T-cell (primary cell): ENCODE results near the gene PIP5K1B. TPM values are rescaled to one million over a fixed set of nuclear protein-coding genes. Genes with fewer than 3 reads are reported as not detected.
"Not testable (repeated sequence)": the region's sequence is repeated elsewhere in the genome, so short reads cannot be mapped to it uniquely, and the experiment has no call there.

Experiments
- ATAC-seq, 4 experiments: fragments of 200-7000 bp in 3 of 4; fragments of 150-1000 bp in 1 of 4; cut with Tn5 transposase; replicated peaks in 1 of 4; 1 replicate in 3 of 4; 2 replicates in 1 of 4; pipeline ENCODE4 v1.10.0; 2021; ENCODE audit warnings: moderate library complexity in 3 of 4, mild to moderate bottlenecking in 2 of 4, moderate number of reproducible peaks in 1 of 4
- CTCF ChIA-PET, 2 donors: fragments of 300-600 bp; sonication (Branson Sonifier 250); formaldehyde crosslinking; loops; one replicate each; lab custom pipeline; 2022; ENCODE audit warnings: antibody characterized with exemption in 2 of 2; lab: Charles Lee
- POLR2A ChIA-PET, 2 donors: fragments of 300-600 bp; sonication (Branson Sonifier 250); formaldehyde crosslinking; loops; one replicate each; lab custom pipeline; 2022; ENCODE audit warnings: antibody characterized with exemption in 2 of 2; lab: Charles Lee
- DNase-seq, 35 experiments: peaks; one replicate each; pipeline versions ENCODE4 v3.0.0 to v3.0.0-alpha.2; 2013 to 2023
- H3K27ac ChIP-seq: one replicate; pipeline ENCODE4 v1.5.1; 2013; ENCODE audit warnings: low read length
- H3K27me3 ChIP-seq, 2 experiments: replicated peaks in 1 of 2; 1 replicate in 1 of 2; 2 replicates in 1 of 2; pipeline versions ENCODE4 v1.6.1 to v1.7.0; 2013; ENCODE audit warnings: low read length in 1 of 2, mixed read lengths in 1 of 2; ENCODE audit not compliant: control insufficient read depth in 2 of 2, insufficient read depth in 2 of 2; ENCODE audit errors: extremely low read depth in 1 of 2
- H3K36me3 ChIP-seq, 2 donors: 1 replicate in 1 of 2; 2 replicates in 1 of 2; pipeline versions ENCODE4 v1.6.1 to v1.7.0; 2013; ENCODE audit warnings: low read length in 1 of 2; ENCODE audit not compliant: control insufficient read depth in 2 of 2, insufficient read depth in 1 of 2; ENCODE audit errors: extremely low read depth in 1 of 2
- H3K4me1 ChIP-seq, 2 experiments: 1 replicate in 1 of 2; 2 replicates in 1 of 2; pipeline versions ENCODE4 v1.6.1 to v1.7.0; 2013; ENCODE audit warnings: low read length in 2 of 2, mixed read lengths in 1 of 2; ENCODE audit not compliant: insufficient read depth in 2 of 2, control insufficient read depth in 1 of 2; ENCODE audit errors: extremely low read depth in 1 of 2
- H3K4me3 ChIP-seq, 2 donors: 1 replicate in 1 of 2; 2 replicates in 1 of 2; pipeline versions ENCODE4 v1.5.1 to v1.7.0; 2013; ENCODE audit warnings: mild to moderate bottlenecking in 2 of 2, low read length in 1 of 2, moderate library complexity in 1 of 2; ENCODE audit not compliant: control insufficient read depth in 1 of 2; ENCODE audit errors: extremely low read depth in 1 of 2
- H3K9me3 ChIP-seq: 2 replicates; pipeline ENCODE4 v1.7.0; 2013
- H3K27ac Mint-ChIP-seq, 2 donors: one replicate each; pipeline ENCODE4 v1.8.0; 2020 to 2021; ENCODE audit warnings: mild to moderate bottlenecking in 2 of 2, mixed read lengths in 2 of 2
- H3K27me3 Mint-ChIP-seq, 2 donors: one replicate each; pipeline ENCODE4 v1.8.0; 2021 to 2022; ENCODE audit warnings: mixed read lengths in 2 of 2
- H3K36me3 Mint-ChIP-seq: one replicate; pipeline ENCODE4 v1.8.0; 2021; ENCODE audit warnings: mixed read lengths
- H3K4me1 Mint-ChIP-seq, 3 donors: one replicate each; pipeline ENCODE4 v1.8.0; 2020 to 2022; ENCODE audit warnings: mixed read lengths in 3 of 3, mild to moderate bottlenecking in 1 of 3
- H3K4me3 Mint-ChIP-seq, 3 donors: one replicate each; pipeline ENCODE4 v1.8.0; 2020 to 2022; ENCODE audit warnings: mild to moderate bottlenecking in 3 of 3, mixed read lengths in 3 of 3, moderate library complexity in 3 of 3
- H3K9me3 Mint-ChIP-seq, 3 donors: one replicate each; pipeline ENCODE4 v1.8.0; 2020 to 2022; ENCODE audit warnings: mixed read lengths in 3 of 3
- WGBS: methylation state at CpG from one replicate; pipeline ENCODE4 v1.1.5; 2013; ENCODE audit warnings: missing lambda C conversion rate; ENCODE audit not compliant: insufficient coverage; 5-methylcytosine and 5-hydroxymethylcytosine counted together
- total RNA-seq, 35 experiments: library from RNA in 6 of 35; stranded (reverse) in 6 of 35; fragments of 120-200 nt in 1 of 35; gene quantifications; one replicate each; pipeline versions ENCODE4 v1.2.1 to v1.2.4 and lab custom pipeline; 2013 to 2026

PIP5K1B gene
- total RNA-seq, 5 donors from 2014 or later (not counting 1 experiment from before 2014, with no cell fraction given) = 0.29 to 1.8 (median 0.95) TPM

DNA sequence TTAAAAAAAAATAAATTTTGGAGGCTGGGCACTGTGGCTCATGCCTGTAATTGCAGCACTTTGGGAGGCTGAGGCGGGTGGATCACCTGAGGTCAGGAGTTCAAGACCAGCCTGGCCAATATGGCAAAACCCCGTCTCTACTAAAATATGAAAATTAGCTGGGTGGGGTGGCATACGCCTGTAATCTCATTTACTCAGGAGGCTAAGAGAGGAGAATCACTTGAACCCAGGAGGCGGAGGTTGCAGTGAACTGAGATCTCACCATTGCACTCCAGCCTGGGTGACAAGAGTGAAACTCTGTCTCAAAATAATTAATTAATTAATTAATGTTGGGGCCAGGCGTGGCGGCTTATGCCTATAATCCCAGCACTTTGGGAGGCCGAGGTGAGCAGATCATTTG lies 281.9 kb downstream of the PIP5K1B start:
- H3K27ac ChIP-seq, H3K9me3 Mint-ChIP-seq, H3K27me3 Mint-ChIP-seq, H3K27me3 ChIP-seq, CTCF ChIA-PET, H3K4me1 ChIP-seq, ATAC-seq, H3K4me3 ChIP-seq, H3K4me1 Mint-ChIP-seq, H3K9me3 ChIP-seq, H3K36me3 ChIP-seq, H3K27ac Mint-ChIP-seq, H3K36me3 Mint-ChIP-seq, DNase-seq, POLR2A ChIA-PET, H3K4me3 Mint-ChIP-seq: not testable (repeated sequence)
- 87% methylated on average over 3 of the region's 7 CpGs for WGBS

- no peak for ATAC-seq
- DNase-seq = no peak
- no peaks in the 10 kb centered on the region for H3K27me3 ChIP-seq
- no peak overlapping the region for H3K27ac ChIP-seq
- no peaks in the 10 kb centered on the region for H3K9me3 ChIP-seq
- no peaks in the 10 kb centered on the region for H3K9me3 Mint-ChIP-seq
- ChIA-PET CTCF (interaction anchor here in 1 of 2 donors (0.5 kb wide), 1 partner anchor 126 kb away, joined by 4 read pairs; no protein-coding TSS in a partner anchor), POLR2A (no interaction called here)
- WGBS = 85% methylated on average over 8 of the region's 9 CpGs
- no peaks in the 10 kb centered on the region for H3K4me1 ChIP-seq
- H3K27ac Mint-ChIP-seq = no peak overlapping the region
- H3K27me3 Mint-ChIP-seq = no peaks in the 10 kb centered on the region
- no peak overlapping the region for H3K4me3 Mint-ChIP-seq
- H3K36me3 ChIP-seq = no peaks in the 10 kb centered on the region
- peaks cover 8% of the 10 kb centered on the region in 3 donors for H3K4me1 Mint-ChIP-seq
- no peaks in the 10 kb centered on the region for H3K36me3 Mint-ChIP-seq
- H3K4me3 ChIP-seq = no peak overlapping the region
Measured at GRCh38 chr9:68991457-68991856, 286.4 kb downstream of the PIP5K1B start.

DNA sequence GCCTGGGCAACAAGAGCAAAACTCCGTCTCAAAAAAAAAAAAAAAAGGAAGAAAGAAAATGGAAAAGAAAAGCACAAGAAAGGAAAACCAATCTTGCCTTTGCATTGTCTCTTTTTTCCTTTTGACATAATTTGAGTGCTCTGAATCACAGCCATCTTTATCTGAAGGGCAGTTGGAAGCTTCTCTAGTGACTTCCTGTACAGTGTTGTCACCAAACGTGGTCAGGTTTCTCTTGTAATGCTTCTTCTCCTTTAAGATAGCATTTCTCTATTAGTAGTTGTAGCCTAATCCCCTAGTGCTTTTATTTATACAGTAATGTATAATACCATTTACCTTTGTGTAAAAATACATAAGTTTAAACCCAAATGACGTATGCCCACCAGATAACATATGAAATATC lies 290.7 kb downstream of the PIP5K1B start:
- H3K27ac Mint-ChIP-seq = peak overlapping the region; percentile 68 to 86
- peaks cover 0 to 6% of the 10 kb centered on the region in 2 experiments for H3K4me1 ChIP-seq
- H3K4me1 Mint-ChIP-seq = peaks cover 22 to 30% (median 30%) of the 10 kb centered on the region in 3 donors
- H3K36me3 ChIP-seq = no peaks in the 10 kb centered on the region
- CTCF ChIA-PET = interaction anchor here (0.5 to 1.6 kb wide), 6 partner anchors 14 to 195 kb away, joined by 3 to 6 read pairs (median 3); no protein-coding TSS in a partner anchor
- H3K9me3 ChIP-seq = no peaks in the 10 kb centered on the region
- H3K4me3 ChIP-seq = no peak overlapping the region
- POLR2A ChIA-PET = interaction anchor here in 1 of 2 donors (0.7 kb wide), 1 partner anchor 12 kb away, joined by 6 read pairs; no protein-coding TSS in a partner anchor
- H3K27ac ChIP-seq = no peak overlapping the region
- no peaks in the 10 kb centered on the region for H3K9me3 Mint-ChIP-seq
- no peak for ATAC-seq
- no CpG with 5 or more reads among the region's 3 CpGs for WGBS
- no peaks in the 10 kb centered on the region for H3K27me3 Mint-ChIP-seq
- H3K4me3 Mint-ChIP-seq = peak overlapping the region in 1 of 3 donors; percentile 65
- H3K27me3 ChIP-seq = no peaks in the 10 kb centered on the region
- DNase-seq = no peak
- H3K36me3 Mint-ChIP-seq = no peaks in the 10 kb centered on the region

- ATAC-seq = peak in 2 of 4 experiments; percentile 37 to 56
- H3K4me1 Mint-ChIP-seq = peaks cover 22 to 30% (median 30%) of the 10 kb centered on the region in 3 donors
- Histone ChIP-seq H3K27me3 (no peaks in the 10 kb centered on the region), H3K4me1 (peaks cover 0 to 6% of the 10 kb centered on the region in 2 experiments), H3K36me3 (no peaks in the 10 kb centered on the region), H3K27ac (no peak overlapping the region), H3K4me3 (no peak overlapping the region), H3K9me3 (no peaks in the 10 kb centered on the region)
- H3K36me3 Mint-ChIP-seq = no peaks in the 10 kb centered on the region
- peak in 2 of 35 experiments; percentile 19 to 34 for DNase-seq
- ChIA-PET POLR2A (no interaction called here), CTCF (interaction anchor here (0.6 to 1.6 kb wide), 7 partner anchors 13 to 427 kb away, joined by 3 to 6 read pairs (median 4); no protein-coding TSS in a partner anchor)
- 60% methylated on average over 1 of the region's 5 CpGs for WGBS
- peaks cover 0 to 3% of the 10 kb centered on the region in 2 donors for H3K27me3 Mint-ChIP-seq
- peak overlapping the region; percentile 68 to 86 for H3K27ac Mint-ChIP-seq
- peak overlapping the region; percentile 22 to 70 (median 65) for H3K4me3 Mint-ChIP-seq
- no peaks in the 10 kb centered on the region for H3K9me3 Mint-ChIP-seq
Measured at GRCh38 chr9:68996462-68996861, 291.4 kb downstream of the PIP5K1B start.

DNA sequence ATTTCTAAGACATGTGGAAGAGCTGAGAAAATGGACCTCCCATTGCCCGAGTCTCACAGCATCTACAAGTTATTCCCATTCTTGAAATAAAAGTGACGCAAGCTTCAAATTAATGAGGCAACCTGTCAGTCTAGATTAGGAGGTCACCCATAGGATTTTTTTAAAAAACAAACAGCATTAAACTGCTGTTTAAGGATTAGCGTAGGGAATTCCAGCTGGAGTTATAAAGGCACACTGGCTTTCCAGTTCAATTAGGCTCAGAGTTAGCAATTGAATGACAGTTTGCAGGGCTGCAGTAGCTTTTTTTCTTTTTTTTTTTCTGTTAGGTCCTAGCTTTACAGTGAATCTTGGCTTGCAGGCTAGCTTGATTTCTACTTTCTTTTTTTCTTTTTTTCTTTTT lies 292.6 kb downstream of the PIP5K1B start:
- no peak overlapping the region for H3K4me3 Mint-ChIP-seq
- no peak overlapping the region for H3K27ac Mint-ChIP-seq
- no peaks in the 10 kb centered on the region for H3K36me3 Mint-ChIP-seq
- Histone ChIP-seq H3K4me3 (no peak overlapping the region), H3K36me3 (no peaks in the 10 kb centered on the region), H3K27me3 (no peaks in the 10 kb centered on the region), H3K27ac (no peak overlapping the region), H3K9me3 (no peaks in the 10 kb centered on the region), H3K4me1 (peaks cover 0 to 6% of the 10 kb centered on the region in 2 experiments)
- H3K4me1 Mint-ChIP-seq = peaks cover 22 to 30% (median 30%) of the 10 kb centered on the region in 3 donors
- ChIA-PET POLR2A (interaction anchor here in 1 of 2 donors (0.7 to 1.0 kb wide), 2 partner anchors 100 to 218 kb away, joined by 3 read pairs; a partner anchor contains a TSS), CTCF (interaction anchor here (0.6 to 1.5 kb wide), 9 partner anchors 12 to 553 kb away, joined by 3 to 6 read pairs (median 3); no protein-coding TSS in a partner anchor)
- H3K27me3 Mint-ChIP-seq = peaks cover 0 to 11% of the 10 kb centered on the region in 2 donors
- WGBS = 86% methylated on average over 1 of the region's 3 CpGs
- ATAC-seq (no peak), DNase-seq (no peak)
- H3K9me3 Mint-ChIP-seq = no peaks in the 10 kb centered on the region

GRCh38 chr9:68998385-68998784 lies 293.3 kb downstream of the PIP5K1B start:
- 100% methylated on average over 2 of the region's 4 CpGs for WGBS
- Mint-ChIP-seq H3K27me3 (peaks cover 0 to 11% of the 10 kb centered on the region in 2 donors), H3K4me3 (no peak overlapping the region), H3K4me1 (peaks cover 22 to 30% (median 30%) of the 10 kb centered on the region in 3 donors), H3K36me3 (no peaks in the 10 kb centered on the region), H3K9me3 (no peaks in the 10 kb centered on the region), H3K27ac (peak overlapping the region in 1 of 2 donors; percentile 22)
- Histone ChIP-seq H3K4me1 (peaks cover 0 to 6% of the 10 kb centered on the region in 2 experiments), H3K36me3 (no peaks in the 10 kb centered on the region), H3K27me3 (no peaks in the 10 kb centered on the region), H3K9me3 (no peaks in the 10 kb centered on the region), H3K4me3 (no peak overlapping the region), H3K27ac (no peak overlapping the region)
- DNase-seq = no peak
- no peak for ATAC-seq
- CTCF ChIA-PET = interaction anchor here (0.6 to 1.1 kb wide), 3 partner anchors 13 to 552 kb away, joined by 3 read pairs; no protein-coding TSS in a partner anchor
- POLR2A ChIA-PET = interaction anchor here in 1 of 2 donors (0.7 kb wide), 1 partner anchor 101 kb away, joined by 3 read pairs; no protein-coding TSS in a partner anchor
